Vagina (tissue), 2 donors: Measurements from ENCODE around the gene THADA.

Source experiments
- POLR2A ChIP-seq, 2 donors: fragments of 450-650 bp; IDR thresholded peaks; one replicate each; pipeline ENCODE4 v1.6.1; 2017; ENCODE audit warnings: antibody characterized with exemption in 2 of 2, mild to moderate bottlenecking in 2 of 2, moderate library complexity in 2 of 2
- POLR2AphosphoS5 ChIP-seq, 2 donors: sonication (generic); formaldehyde crosslinking; IDR thresholded peaks; one replicate each; pipeline ENCODE4 v1.9.0; 2017; ENCODE audit warnings: antibody characterized with exemption in 2 of 2, mild to moderate bottlenecking in 2 of 2, low read depth in 1 of 2; ENCODE audit not compliant: insufficient read depth in 1 of 2
- TF ChIP-seq, protein P1 (sequence below), 3 experiments: fragments of 450-650 bp in 2 of 3; fragments of 200-600 bp in 1 of 3; sonication (generic) in 1 of 3; IDR thresholded peaks; one replicate each; pipeline ENCODE4 v1.5.1; 2017 to 2019; ENCODE audit warnings: antibody characterized with exemption in 3 of 3, mild to moderate bottlenecking in 2 of 3, moderate library complexity in 2 of 3

GRCh38 chr2:43495727-43496126, 100.1 kb downstream of the THADA start:
- TF ChIP-seq, protein P1, sequence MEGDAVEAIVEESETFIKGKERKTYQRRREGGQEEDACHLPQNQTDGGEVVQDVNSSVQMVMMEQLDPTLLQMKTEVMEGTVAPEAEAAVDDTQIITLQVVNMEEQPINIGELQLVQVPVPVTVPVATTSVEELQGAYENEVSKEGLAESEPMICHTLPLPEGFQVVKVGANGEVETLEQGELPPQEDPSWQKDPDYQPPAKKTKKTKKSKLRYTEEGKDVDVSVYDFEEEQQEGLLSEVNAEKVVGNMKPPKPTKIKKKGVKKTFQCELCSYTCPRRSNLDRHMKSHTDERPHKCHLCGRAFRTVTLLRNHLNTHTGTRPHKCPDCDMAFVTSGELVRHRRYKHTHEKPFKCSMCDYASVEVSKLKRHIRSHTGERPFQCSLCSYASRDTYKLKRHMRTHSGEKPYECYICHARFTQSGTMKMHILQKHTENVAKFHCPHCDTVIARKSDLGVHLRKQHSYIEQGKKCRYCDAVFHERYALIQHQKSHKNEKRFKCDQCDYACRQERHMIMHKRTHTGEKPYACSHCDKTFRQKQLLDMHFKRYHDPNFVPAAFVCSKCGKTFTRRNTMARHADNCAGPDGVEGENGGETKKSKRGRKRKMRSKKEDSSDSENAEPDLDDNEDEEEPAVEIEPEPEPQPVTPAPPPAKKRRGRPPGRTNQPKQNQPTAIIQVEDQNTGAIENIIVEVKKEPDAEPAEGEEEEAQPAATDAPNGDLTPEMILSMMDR (IDR thresholded peaks at IDR 0.05): no peak
- TF ChIP-seq POLR2AphosphoS5 (IDR thresholded peaks at IDR 0.05; ENCODE audit: insufficient read depth in 1 of 2, low read depth in 1 of 2) (no peak), POLR2A (IDR thresholded peaks at IDR 0.05) (no peak)
